ENCODE results near the gene TBC1D9. TPM values are rescaled to one million over a fixed set of nuclear protein-coding genes. Genes with fewer than 3 reads are reported as not detected.

TBC1D9 gene
- total RNA-seq, 1 donor from 2014 or later = 34.6 TPM

GRCh38 chr4:140688711-140689598, 67.2 kb downstream of the TBC1D9 start:
- Histone ChIP-seq H3K4me3 (ENCODE audit: low read depth, low read length) (no peak overlapping the region), H3K27me3 (ENCODE audit: control insufficient read depth, insufficient read depth, low read length) (no peaks in the 10 kb centered on the region), H3K36me3 (ENCODE audit: control insufficient read depth, insufficient read depth, low read length) (no peaks in the 10 kb centered on the region)
- TF ChIP-seq, protein P1, sequence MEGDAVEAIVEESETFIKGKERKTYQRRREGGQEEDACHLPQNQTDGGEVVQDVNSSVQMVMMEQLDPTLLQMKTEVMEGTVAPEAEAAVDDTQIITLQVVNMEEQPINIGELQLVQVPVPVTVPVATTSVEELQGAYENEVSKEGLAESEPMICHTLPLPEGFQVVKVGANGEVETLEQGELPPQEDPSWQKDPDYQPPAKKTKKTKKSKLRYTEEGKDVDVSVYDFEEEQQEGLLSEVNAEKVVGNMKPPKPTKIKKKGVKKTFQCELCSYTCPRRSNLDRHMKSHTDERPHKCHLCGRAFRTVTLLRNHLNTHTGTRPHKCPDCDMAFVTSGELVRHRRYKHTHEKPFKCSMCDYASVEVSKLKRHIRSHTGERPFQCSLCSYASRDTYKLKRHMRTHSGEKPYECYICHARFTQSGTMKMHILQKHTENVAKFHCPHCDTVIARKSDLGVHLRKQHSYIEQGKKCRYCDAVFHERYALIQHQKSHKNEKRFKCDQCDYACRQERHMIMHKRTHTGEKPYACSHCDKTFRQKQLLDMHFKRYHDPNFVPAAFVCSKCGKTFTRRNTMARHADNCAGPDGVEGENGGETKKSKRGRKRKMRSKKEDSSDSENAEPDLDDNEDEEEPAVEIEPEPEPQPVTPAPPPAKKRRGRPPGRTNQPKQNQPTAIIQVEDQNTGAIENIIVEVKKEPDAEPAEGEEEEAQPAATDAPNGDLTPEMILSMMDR (IDR thresholded peaks at IDR 0.05; ENCODE audit: insufficient read depth, low read length, poor library complexity, severe bottlenecking) = no peak
- DNase-seq (ENCODE audit: low read depth) = no peak

- H3K36me3 ChIP-seq (ENCODE audit: control insufficient read depth, insufficient read depth, low read length) = no peaks in the 10 kb centered on the region
- DNase-seq (ENCODE audit: low read depth) = no peak
- TF ChIP-seq, protein P1 (IDR thresholded peaks at IDR 0.05; ENCODE audit: insufficient read depth, low read length, poor library complexity, severe bottlenecking) = no peak
- H3K27me3 ChIP-seq (ENCODE audit: control insufficient read depth, insufficient read depth, low read length) = no peaks in the 10 kb centered on the region
- H3K4me3 ChIP-seq (ENCODE audit: low read depth, low read length) = no peak overlapping the region
Observed at GRCh38 chr4:140686796-140687195, 69.4 kb downstream of the TBC1D9 start.

DNA sequence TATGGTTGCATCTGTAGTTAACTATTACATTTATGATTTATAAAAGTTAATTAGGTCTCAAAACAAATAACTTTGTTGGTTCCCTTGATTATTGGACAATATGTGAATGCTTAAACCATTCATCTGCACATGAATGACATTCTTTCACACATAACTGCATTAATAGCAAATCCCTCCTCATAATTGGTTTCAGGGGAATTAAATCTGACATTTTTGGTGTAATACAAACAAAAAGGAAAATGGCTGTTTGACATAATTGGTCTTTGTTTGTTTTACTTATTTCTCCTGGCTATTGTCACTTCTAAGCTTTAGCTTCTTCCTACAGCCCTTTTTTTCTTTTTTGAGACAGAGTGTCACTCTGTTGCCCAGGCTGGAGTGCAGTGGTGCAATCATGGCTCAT, 71.9 kb downstream of the TBC1D9 start:
- H3K36me3 ChIP-seq (ENCODE audit: control insufficient read depth, insufficient read depth, low read length) = no peaks in the 10 kb centered on the region
- TF ChIP-seq, protein P1 (IDR thresholded peaks at IDR 0.05; ENCODE audit: insufficient read depth, low read length, poor library complexity, severe bottlenecking) = no peak
- DNase-seq (ENCODE audit: low read depth) = no peak
- H3K27me3 ChIP-seq (ENCODE audit: control insufficient read depth, insufficient read depth, low read length) = no peaks in the 10 kb centered on the region
- no peak overlapping the region for H3K4me3 ChIP-seq (ENCODE audit: low read depth, low read length)

GRCh38 chr4:140681201-140681600, 75.0 kb downstream of the TBC1D9 start:
- no peaks in the 10 kb centered on the region for H3K36me3 ChIP-seq (ENCODE audit: control insufficient read depth, insufficient read depth, low read length)
- H3K4me3 ChIP-seq (ENCODE audit: low read depth, low read length) = no peak overlapping the region

DNA sequence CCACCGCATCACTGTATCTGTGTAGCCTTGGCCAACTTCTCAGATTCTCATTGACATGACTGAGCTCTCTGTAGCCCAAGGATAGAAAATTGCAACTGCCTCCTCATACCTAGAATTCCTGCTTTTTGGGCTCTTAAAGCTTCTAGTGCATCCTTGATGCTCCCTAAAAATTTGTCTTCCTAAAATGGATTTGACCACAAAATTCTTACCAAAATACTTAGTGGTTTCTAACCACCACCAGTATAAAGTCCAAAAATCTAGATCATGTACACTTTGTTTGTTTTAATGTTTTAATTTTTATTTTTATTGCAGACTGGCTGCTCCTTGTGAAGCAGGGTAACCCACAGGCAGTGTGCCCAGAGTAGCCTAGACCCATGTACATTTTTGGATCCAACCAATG, 75.5 kb downstream of the TBC1D9 start:
- TF ChIP-seq, protein P1 (IDR thresholded peaks at IDR 0.05; ENCODE audit: insufficient read depth, low read length, poor library complexity, severe bottlenecking) = no peak
- no peak for DNase-seq (ENCODE audit: low read depth)
- Histone ChIP-seq H3K27me3 (ENCODE audit: control insufficient read depth, insufficient read depth, low read length) (no peaks in the 10 kb centered on the region), H3K4me3 (ENCODE audit: low read depth, low read length) (no peak overlapping the region), H3K36me3 (ENCODE audit: control insufficient read depth, insufficient read depth, low read length) (no peaks in the 10 kb centered on the region)

More at GRCh38 chr4:140681201-140681600, 75.0 kb downstream of the TBC1D9 start:
- DNase-seq (ENCODE audit: low read depth) = no peak
- TF ChIP-seq, protein P1 (IDR thresholded peaks at IDR 0.05; ENCODE audit: insufficient read depth, low read length, poor library complexity, severe bottlenecking) = no peak
- no peaks in the 10 kb centered on the region for H3K27me3 ChIP-seq (ENCODE audit: control insufficient read depth, insufficient read depth, low read length)

Data from kidney epithelial cell (primary cell).